GM12865 (cell line): ENCODE data around the gene ERF.

Experiments
- DNase-seq: peaks from one replicate; pipeline ENCODE4 v3.0.0; 2010; ENCODE audit warnings: low read depth
- H3K4me3 ChIP-seq: 2 replicates; pipeline ENCODE4 v1.5.1; 2011; ENCODE audit warnings: mild to moderate bottlenecking, low read depth, low read length, control low read depth
- CTCF ChIP-seq: IDR thresholded peaks from 2 replicates; pipeline ENCODE4 v1.5.1; 2011; ENCODE audit warnings: low read length, control low read depth, low read depth, inconsistent platforms; ENCODE audit not compliant: insufficient read depth; ENCODE audit errors: missing control alignments

The ERF gene

GRCh38 chr19:42295342-42295741, 40.4 kb upstream of the ERF start:
- no peak overlapping the region for H3K4me3 ChIP-seq
- no peak for TF ChIP-seq CTCF
- DNase-seq: no peak

GRCh38 chr19:42294471-42295137, 39.7 kb upstream of the ERF start:
- H3K4me3 ChIP-seq: no peak overlapping the region
- no peak for TF ChIP-seq CTCF
- no peak for DNase-seq

- no peak for TF ChIP-seq CTCF
- DNase-seq: no peak
- H3K4me3 ChIP-seq: no peak overlapping the region
Measured at GRCh38 chr19:42293948-42294347, 39.0 kb upstream of the ERF start.

GRCh38 chr19:42293540-42293939, 38.6 kb upstream of the ERF start:
- no peak for TF ChIP-seq CTCF
- no peak for DNase-seq
- no peak overlapping the region for H3K4me3 ChIP-seq

- no peak overlapping the region for H3K4me3 ChIP-seq
Measured at GRCh38 chr19:42292963-42293362, 38.0 kb upstream of the ERF start.

GRCh38 chr19:42292042-42292960, 37.4 kb upstream of the ERF start:
- TF ChIP-seq CTCF: no peak
- DNase-seq: no peak
- H3K4me3 ChIP-seq: no peak overlapping the region

More at GRCh38 chr19:42292963-42293362, 38.0 kb upstream of the ERF start:
- no peak for DNase-seq
- TF ChIP-seq CTCF: no peak

GRCh38 chr19:42291435-42291810, 36.5 kb upstream of the ERF start:
- no peak overlapping the region for H3K4me3 ChIP-seq
- DNase-seq: no peak
- TF ChIP-seq CTCF: no peak
